Keratinocyte (primary cell): ENCODE data around the gene LHFPL6. TPM values are rescaled to one million over a fixed set of nuclear protein-coding genes. Genes with fewer than 3 reads are reported as not detected.

Experiments used
- DNase-seq: peaks from one replicate; pipeline ENCODE4 v3.0.0-alpha.2; 2011; ENCODE audit warnings: low read depth, missing footprints, low spot score
- FAIRE-seq: peaks from 2 replicates; lab custom pipeline; 2011; peaks lifted over from hg19 to GRCh38; lab: Jason Lieb, UNC
- H2AFZ ChIP-seq: 2 replicates; pipeline ENCODE4 v1.6.0; 2012; ENCODE audit warnings: low read length, control low read depth, inconsistent platforms; ENCODE audit not compliant: control insufficient read depth
- H3K27ac ChIP-seq: 2 replicates; pipeline ENCODE4 v1.5.1; 2011; ENCODE audit warnings: low read length; ENCODE audit not compliant: control insufficient read depth, insufficient read depth
- H3K27me3 ChIP-seq: 3 replicates; pipeline ENCODE4 v1.6.0; 2011; ENCODE audit warnings: low read length; ENCODE audit not compliant: control insufficient read depth, insufficient read depth; ENCODE audit errors: extremely low read depth
- H3K36me3 ChIP-seq, 2 experiments: 2 replicates in 1 of 2; 3 replicates in 1 of 2; pipeline ENCODE4 v1.5.1; 2011; ENCODE audit warnings: low read length in 2 of 2, mild to moderate bottlenecking in 1 of 2; ENCODE audit not compliant: control insufficient read depth in 2 of 2, insufficient read depth in 2 of 2; ENCODE audit errors: extremely low read depth in 1 of 2
- H3K4me1 ChIP-seq: 3 replicates; pipeline ENCODE4 v1.5.1; 2011; ENCODE audit warnings: low read length; ENCODE audit not compliant: control insufficient read depth, insufficient read depth; ENCODE audit errors: extremely low read depth
- H3K4me2 ChIP-seq: 3 replicates; pipeline ENCODE4 v1.6.0; 2011; ENCODE audit warnings: low read depth, low read length; ENCODE audit not compliant: control insufficient read depth, insufficient read depth; ENCODE audit errors: extremely low read depth
- H3K4me3 ChIP-seq, 3 experiments: fragments of 200-600 bp in 1 of 3; sonication (generic) in 1 of 3; 2 replicates in 2 of 3; 3 replicates in 1 of 3; pipeline ENCODE4 v1.5.1; 2011 to 2016; ENCODE audit warnings: low read length in 3 of 3, mild to moderate bottlenecking in 3 of 3, control low read depth in 2 of 3, inconsistent platforms in 1 of 3, low read depth in 1 of 3, mixed read lengths in 1 of 3, mixed run types in 1 of 3, moderate library complexity in 1 of 3; ENCODE audit not compliant: control insufficient read depth in 2 of 3, insufficient read depth in 2 of 3; ENCODE audit errors: extremely low read depth in 1 of 3
- H3K79me2 ChIP-seq: 2 replicates; pipeline ENCODE4 v1.6.0; 2012; ENCODE audit warnings: low read length; ENCODE audit not compliant: control insufficient read depth, insufficient read depth
- H3K9ac ChIP-seq: 3 replicates; pipeline ENCODE4 v1.6.0; 2011; ENCODE audit warnings: low read length; ENCODE audit not compliant: control insufficient read depth, insufficient read depth; ENCODE audit errors: extremely low read depth
- H3K9me1 ChIP-seq: 3 replicates; pipeline ENCODE4 v1.6.0; 2011; ENCODE audit warnings: low read length; ENCODE audit not compliant: control insufficient read depth, insufficient read depth; ENCODE audit errors: extremely low read depth
- H3K9me3 ChIP-seq: 2 replicates; pipeline ENCODE4 v1.5.1; 2012; ENCODE audit warnings: low read depth, low read length; ENCODE audit not compliant: control insufficient read depth
- H4K20me1 ChIP-seq: 3 replicates; pipeline ENCODE4 v1.6.0; 2011; ENCODE audit warnings: low read length; ENCODE audit not compliant: control insufficient read depth, insufficient read depth; ENCODE audit errors: extremely low read depth
- CTCF ChIP-seq, 3 experiments: IDR thresholded peaks in 1 of 3; conservative IDR thresholded peaks in 1 of 3; optimal IDR thresholded peaks in 1 of 3; 2 replicates in 2 of 3; 3 replicates in 1 of 3; pipeline versions ENCODE3 to v1.5.1; 2011; ENCODE audit warnings: low read length in 3 of 3, mild to moderate bottlenecking in 3 of 3, moderate library complexity in 2 of 3, control low read depth in 1 of 3, inconsistent platforms in 1 of 3; ENCODE audit not compliant: insufficient read depth in 2 of 3; ENCODE audit errors: extremely low read depth in 1 of 3
- EZH2 ChIP-seq: IDR thresholded peaks from one replicate; pipeline ENCODE4 v1.6.1; 2012; ENCODE audit warnings: inconsistent platforms, mild to moderate bottlenecking, low read length, moderate library complexity
- dilution Hi-C: fragments of 300-500 bp; cut with MboI; formaldehyde crosslinking; loops from one replicate; pipeline ENCODE4 v1.7.0; 2020; ENCODE audit warnings: low sequenced_read_pairs; ENCODE audit not compliant: extremely low pct_ligation_motif_present
- polyA plus RNA-seq, 5 experiments: library from polyadenylated mRNA; depleted of rRNA in 3 of 5; stranded (reverse) in 3 of 5; stranded (forward) in 1 of 5; unstranded in 1 of 5; fragments of >200 nt; gene quantifications; 1 replicate in 1 of 5; 2 replicates in 3 of 5; 3 replicates in 1 of 5; pipeline versions ENCODE4 v1.2.1 to v1.2.3, GENCODE V29; 2011 to 2012; ENCODE audit warnings: missing spikeins in 2 of 5, low read depth in 1 of 5, low replicate concordance in 1 of 5

The LHFPL6 gene
- polyA plus RNA-seq, 1 donor (not counting 4 experiments of a cell fraction or from before 2014, with no cell fraction given), result 15.8 TPM

- Histone ChIP-seq H3K36me3 (no peaks in the 10 kb centered on the region), H3K27me3 (no peaks in the 10 kb centered on the region), H3K27ac (no peak overlapping the region), H4K20me1 (no peaks in the 10 kb centered on the region), H2AFZ (no peak overlapping the region), H3K4me1 (no peaks in the 10 kb centered on the region), H3K4me3 (no peak overlapping the region), H3K9me1 (no peaks in the 10 kb centered on the region), H3K79me2 (no peaks in the 10 kb centered on the region), H3K4me2 (no peak overlapping the region), H3K9me3 (no peaks in the 10 kb centered on the region), H3K9ac (no peak overlapping the region)
- dilution Hi-C loops, result no loop called here
- no peak for TF ChIP-seq CTCF (optimal IDR thresholded peaks at IDR 0.05 in 1 of 3, IDR thresholded peaks at IDR 0.05 in 1 of 3, conservative IDR thresholded peaks at IDR 0.05 in 1 of 3; ENCODE audit: extremely low read depth in 1 of 3, insufficient read depth in 2 of 3, low read length in 3 of 3)
- no peak for TF ChIP-seq EZH2
- DNase-seq (no peak), FAIRE-seq (no peak)
Observed at GRCh38 chr13:39494633-39495032, 108.4 kb downstream of the LHFPL6 start.

GRCh38 chr13:39494006-39494405, 109.0 kb downstream of the LHFPL6 start:
- no peak overlapping the region for H2AFZ ChIP-seq
- no peaks in the 10 kb centered on the region for H4K20me1 ChIP-seq
- TF ChIP-seq EZH2, result no peak
- TF ChIP-seq CTCF (optimal IDR thresholded peaks at IDR 0.05 in 1 of 3, IDR thresholded peaks at IDR 0.05 in 1 of 3, conservative IDR thresholded peaks at IDR 0.05 in 1 of 3; ENCODE audit: extremely low read depth in 1 of 3, insufficient read depth in 2 of 3, low read length in 3 of 3), result no peak
- H3K27me3 ChIP-seq, result no peaks in the 10 kb centered on the region
- no peak for FAIRE-seq
- H3K9me3 ChIP-seq, result no peaks in the 10 kb centered on the region
- no peak overlapping the region for H3K4me2 ChIP-seq
- no peaks in the 10 kb centered on the region for H3K36me3 ChIP-seq
- H3K79me2 ChIP-seq, result no peaks in the 10 kb centered on the region
- no peaks in the 10 kb centered on the region for H3K4me1 ChIP-seq
- H3K4me3 ChIP-seq, result no peak overlapping the region
- DNase-seq, result no peak
- no peak overlapping the region for H3K27ac ChIP-seq
- dilution Hi-C loops, result no loop called here
- no peaks in the 10 kb centered on the region for H3K9me1 ChIP-seq
- H3K9ac ChIP-seq, result no peak overlapping the region
